HUES6 (cell line): ENCODE data around the gene PHACTR1.

Source experiments
- H3K27ac ChIP-seq: 2 replicates; pipeline ENCODE4 v1.7.0; 2013; ENCODE audit warnings: low read depth, mild to moderate bottlenecking, low read length, inconsistent platforms
- H3K27me3 ChIP-seq: 2 replicates; pipeline ENCODE4 v1.6.1; 2013; ENCODE audit warnings: low read length; ENCODE audit not compliant: control insufficient read depth, insufficient read depth
- H3K36me3 ChIP-seq: 2 replicates; pipeline ENCODE4 v1.6.1; 2013; ENCODE audit warnings: low read length; ENCODE audit not compliant: control insufficient read depth, insufficient read depth
- H3K4me1 ChIP-seq: 2 replicates; pipeline ENCODE4 v1.6.1; 2013; ENCODE audit warnings: low read length; ENCODE audit not compliant: control insufficient read depth, insufficient read depth
- H3K4me3 ChIP-seq: 2 replicates; pipeline ENCODE4 v1.5.1; 2013; ENCODE audit warnings: low read depth, low read length
- H3K9ac ChIP-seq: one replicate; pipeline ENCODE4 v1.6.1; 2013; ENCODE audit warnings: mild to moderate bottlenecking, low read length
- H3K9me3 ChIP-seq: 2 replicates; pipeline ENCODE4 v1.6.1; 2013; ENCODE audit warnings: low read depth, low read length; ENCODE audit not compliant: control insufficient read depth, insufficient read depth

Gene PHACTR1

GRCh38 chr6:12968290-12968689 lies 251.7 kb downstream of the PHACTR1 start:
- Histone ChIP-seq H3K27me3 (no peaks in the 10 kb centered on the region), H3K27ac (no peak overlapping the region), H3K4me1 (peaks cover 4% of the 10 kb centered on the region), H3K9me3 (no peaks in the 10 kb centered on the region), H3K4me3 (no peak overlapping the region), H3K36me3 (no peaks in the 10 kb centered on the region), H3K9ac (no peak overlapping the region)

DNA sequence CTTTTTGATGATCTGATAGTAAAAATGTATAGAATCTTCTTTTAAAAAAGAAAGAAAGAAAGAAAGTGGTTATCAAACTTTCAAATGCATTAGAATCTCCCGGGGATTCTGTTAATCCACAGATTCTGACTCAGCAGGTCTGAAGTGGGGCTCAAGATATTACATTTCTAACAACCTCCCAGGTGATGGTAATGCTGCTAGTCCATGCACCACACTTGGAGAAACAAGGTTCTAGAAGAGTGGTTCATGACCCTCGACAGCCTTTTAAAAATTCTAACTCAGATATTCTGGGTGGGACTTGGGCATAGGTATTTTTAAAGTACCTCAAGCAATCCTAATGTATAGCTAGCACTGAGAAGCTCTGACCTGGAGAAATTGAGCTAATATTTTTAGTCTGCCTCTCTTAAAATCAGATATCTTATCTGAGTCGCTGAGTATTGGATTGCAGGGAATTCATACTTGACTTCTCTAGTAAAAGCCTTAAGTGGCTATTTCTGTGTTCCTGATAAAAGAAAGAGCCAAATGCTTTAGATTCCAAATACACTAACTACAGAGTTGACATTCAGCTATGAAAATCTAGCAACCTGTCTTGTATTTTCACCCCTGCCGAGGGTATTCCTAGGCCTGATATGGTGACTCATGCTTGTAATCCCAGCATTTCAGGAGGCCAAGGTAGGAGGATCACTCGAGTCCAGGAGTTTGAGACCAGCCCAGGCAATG lies 252.4 kb downstream of the PHACTR1 start:
- H3K4me3 ChIP-seq = no peak overlapping the region
- H3K36me3 ChIP-seq = no peaks in the 10 kb centered on the region
- no peak overlapping the region for H3K27ac ChIP-seq
- H3K4me1 ChIP-seq = no peaks in the 10 kb centered on the region; the same call in 1 of the 2 replicates
- H3K9ac ChIP-seq = no peak overlapping the region
- H3K27me3 ChIP-seq = no peaks in the 10 kb centered on the region
- H3K9me3 ChIP-seq = no peaks in the 10 kb centered on the region

DNA sequence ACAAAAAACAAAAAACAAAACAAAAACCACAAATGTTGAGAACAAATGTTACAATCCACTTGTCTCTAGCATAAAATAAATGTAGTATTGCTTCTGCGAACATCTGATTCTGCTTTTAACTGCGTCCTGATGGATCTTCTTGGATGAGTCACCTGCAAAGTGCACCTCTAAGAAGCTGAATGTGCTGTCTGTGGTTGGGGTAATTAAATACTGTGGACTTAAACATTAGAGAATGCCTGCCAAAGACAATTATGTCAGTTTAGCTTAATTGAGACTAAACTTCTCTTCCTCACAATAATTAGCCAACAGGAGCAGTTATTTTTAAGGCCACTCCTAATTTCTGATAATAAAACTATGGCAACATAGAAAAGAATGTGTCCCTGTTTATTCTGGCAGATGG lies 253.4 kb downstream of the PHACTR1 start:
- Histone ChIP-seq H3K36me3 (no peaks in the 10 kb centered on the region), H3K4me3 (no peak overlapping the region)

DNA sequence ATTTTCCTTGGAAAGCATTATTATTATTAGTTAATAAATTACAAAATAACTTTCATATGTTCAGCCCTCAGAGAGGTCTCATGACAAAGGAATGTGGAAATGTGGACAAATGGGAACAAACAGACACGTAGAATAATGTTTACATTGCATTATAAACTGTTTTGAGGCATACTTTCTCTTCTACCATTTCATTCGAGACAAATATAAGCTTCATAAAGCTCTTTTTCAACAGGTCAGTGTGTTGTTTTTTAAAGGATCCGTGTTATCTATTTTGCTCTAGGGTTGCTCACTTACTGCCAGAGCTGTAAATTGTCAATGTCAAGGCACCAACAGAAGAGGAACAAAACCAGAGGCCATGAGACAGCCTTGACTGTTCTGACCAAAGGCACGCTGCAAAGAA lies 256.8 kb downstream of the PHACTR1 start:
- H3K27ac ChIP-seq = no peak overlapping the region
- H3K9me3 ChIP-seq = no peaks in the 10 kb centered on the region
- no peaks in the 10 kb centered on the region; the same call in 1 of the 2 replicates for H3K4me1 ChIP-seq
- no peaks in the 10 kb centered on the region for H3K36me3 ChIP-seq
- H3K27me3 ChIP-seq = no peaks in the 10 kb centered on the region
- no peak overlapping the region for H3K4me3 ChIP-seq
- no peak overlapping the region for H3K9ac ChIP-seq

More for the DNA sequence above, 253.4 kb downstream of the PHACTR1 start:
- Histone ChIP-seq H3K9me3 (no peaks in the 10 kb centered on the region), H3K9ac (no peak overlapping the region), H3K4me1 (no peaks in the 10 kb centered on the region; the same call in 1 of the 2 replicates), H3K27me3 (no peaks in the 10 kb centered on the region), H3K27ac (no peak overlapping the region)

- no peaks in the 10 kb centered on the region for H3K36me3 ChIP-seq
- no peak overlapping the region for H3K9ac ChIP-seq
- H3K27ac ChIP-seq = no peak overlapping the region
- no peaks in the 10 kb centered on the region for H3K9me3 ChIP-seq
- H3K4me3 ChIP-seq = no peak overlapping the region
- H3K4me1 ChIP-seq = no peaks in the 10 kb centered on the region; the same call in 1 of the 2 replicates
- no peaks in the 10 kb centered on the region for H3K27me3 ChIP-seq
These were observed 258.0 kb downstream of the PHACTR1 start for GRCh38 chr6:12974551-12974950.

- Histone ChIP-seq H3K27ac (no peak overlapping the region), H3K4me1 (no peaks in the 10 kb centered on the region; the same call in 1 of the 2 replicates), H3K9me3 (0 out of 2 replicates have a peak, but pooled peaks cover 1% of the 10 kb centered on the region), H3K27me3 (no peaks in the 10 kb centered on the region), H3K36me3 (no peaks in the 10 kb centered on the region), H3K9ac (no peak overlapping the region), H3K4me3 (no peak overlapping the region)
These were observed 259.8 kb downstream of the PHACTR1 start for GRCh38 chr6:12976366-12976765.

DNA sequence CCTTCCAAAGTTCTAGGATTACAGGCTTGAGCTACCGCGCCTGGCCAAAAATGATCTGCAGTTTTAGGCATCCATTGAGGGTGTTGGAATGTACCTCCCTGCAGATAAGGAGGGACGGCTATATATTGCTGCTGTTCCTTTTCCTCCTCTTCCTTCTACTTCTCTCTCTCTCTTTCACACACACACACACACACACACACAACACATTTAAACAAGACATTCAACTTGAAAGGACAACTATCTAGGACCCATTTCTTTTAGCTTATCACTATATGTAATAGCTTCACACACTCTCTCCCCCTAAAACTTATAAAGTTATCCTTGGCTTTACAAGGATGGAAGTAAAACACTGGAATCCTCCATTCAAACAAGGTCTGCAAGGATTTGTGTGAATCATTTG lies 260.6 kb downstream of the PHACTR1 start:
- no peak overlapping the region for H3K4me3 ChIP-seq
- no peak overlapping the region for H3K27ac ChIP-seq
- no peak overlapping the region for H3K9ac ChIP-seq
- H3K4me1 ChIP-seq = no peaks in the 10 kb centered on the region
- no peaks in the 10 kb centered on the region for H3K36me3 ChIP-seq
- no peaks in the 10 kb centered on the region for H3K27me3 ChIP-seq
- peaks cover 5% of the 10 kb centered on the region; the same call in 1 of the 2 replicates for H3K9me3 ChIP-seq

DNA sequence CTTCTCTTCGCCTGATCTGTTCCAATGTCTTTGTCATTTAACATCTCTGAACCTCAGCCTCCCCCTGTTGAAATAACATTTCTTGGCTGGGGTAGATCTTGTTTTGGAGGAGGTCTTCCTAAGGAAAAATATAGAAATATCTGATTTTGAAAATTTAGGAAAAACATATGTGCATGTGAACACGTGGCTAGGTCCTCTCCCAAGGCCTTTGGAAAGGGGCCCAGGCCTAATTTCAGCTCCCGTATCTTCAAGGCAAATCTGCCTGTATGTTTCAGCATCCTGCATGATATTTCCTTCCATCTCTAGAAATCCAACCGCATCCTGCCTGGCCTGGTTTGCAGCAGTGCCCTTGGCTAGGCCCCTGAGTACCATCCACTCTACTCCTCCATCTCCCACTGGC lies 261.2 kb downstream of the PHACTR1 start:
- no peak overlapping the region for H3K4me3 ChIP-seq
- no peak overlapping the region for H3K9ac ChIP-seq
- no peaks in the 10 kb centered on the region for H3K36me3 ChIP-seq
- peaks cover 5% of the 10 kb centered on the region; the same call in 1 of the 2 replicates for H3K9me3 ChIP-seq
- H3K27ac ChIP-seq = no peak overlapping the region
- H3K4me1 ChIP-seq = no peaks in the 10 kb centered on the region
- no peaks in the 10 kb centered on the region for H3K27me3 ChIP-seq

GRCh38 chr6:12980741-12981140 lies 264.2 kb downstream of the PHACTR1 start:
- H3K4me1 ChIP-seq = no peaks in the 10 kb centered on the region
- H3K9me3 ChIP-seq = peaks cover 5% of the 10 kb centered on the region; the same call in 1 of the 2 replicates
- H3K27ac ChIP-seq = no peak overlapping the region
- no peak overlapping the region for H3K9ac ChIP-seq
- no peaks in the 10 kb centered on the region for H3K27me3 ChIP-seq
- no peak overlapping the region for H3K4me3 ChIP-seq
- H3K36me3 ChIP-seq = no peaks in the 10 kb centered on the region

DNA sequence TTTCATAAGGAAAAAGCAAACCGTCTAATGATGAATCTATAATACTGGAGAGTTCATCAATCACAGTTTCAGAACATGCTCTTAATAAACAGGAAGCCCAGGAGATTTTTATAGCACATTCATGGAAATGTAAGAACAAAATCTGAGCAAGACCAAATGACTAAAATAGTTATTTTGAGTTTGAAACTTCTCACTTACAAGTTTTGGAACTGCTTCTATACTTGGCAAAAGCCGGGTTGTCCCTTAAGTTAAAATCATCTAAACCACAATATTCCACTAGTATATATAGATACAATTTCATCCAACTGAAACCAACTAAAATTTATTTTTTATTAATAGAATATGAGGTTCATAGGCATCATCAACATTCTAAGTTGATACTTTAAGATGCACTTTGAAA lies 268.2 kb downstream of the PHACTR1 start:
- H3K9ac ChIP-seq = no peak overlapping the region
- H3K4me1 ChIP-seq = no peaks in the 10 kb centered on the region
- H3K4me3 ChIP-seq = no peak overlapping the region
- H3K27ac ChIP-seq = no peak overlapping the region
- H3K9me3 ChIP-seq = peaks cover 5% of the 10 kb centered on the region; the same call in 1 of the 2 replicates
- H3K27me3 ChIP-seq = no peaks in the 10 kb centered on the region
- no peaks in the 10 kb centered on the region for H3K36me3 ChIP-seq

GRCh38 chr6:12987783-12988182 lies 271.2 kb downstream of the PHACTR1 start:
- Histone ChIP-seq H3K4me1 (no peaks in the 10 kb centered on the region), H3K27ac (no peak overlapping the region), H3K9ac (no peak overlapping the region), H3K27me3 (no peaks in the 10 kb centered on the region), H3K9me3 (no peaks in the 10 kb centered on the region; the same call in 1 of the 2 replicates), H3K4me3 (no peak overlapping the region), H3K36me3 (no peaks in the 10 kb centered on the region)
